GM12872 (cell line): ENCODE results near the gene VPS26B.

Experiments
- CTCF ChIP-seq: IDR thresholded peaks from 3 replicates; pipeline ENCODE4 v1.5.1; 2011; ENCODE audit warnings: low read depth, mild to moderate bottlenecking, low read length, moderate library complexity; ENCODE audit not compliant: insufficient read depth

VPS26B gene

GRCh38 chr11:134224710-134225664 is 516 bp downstream of the VPS26B start:
- TF ChIP-seq CTCF: no peak

GRCh38 chr11:134226806-134227325 is 2.4 kb downstream of the VPS26B start:
- no peak for TF ChIP-seq CTCF

- TF ChIP-seq CTCF: no peak
These were observed 4.2 kb downstream of the VPS26B start for GRCh38 chr11:134228625-134229024.

- no peak for TF ChIP-seq CTCF
These were observed 4.8 kb downstream of the VPS26B start for GRCh38 chr11:134229126-134229790.

GRCh38 chr11:134230339-134230738 is 5.9 kb downstream of the VPS26B start:
- TF ChIP-seq CTCF: no peak

GRCh38 chr11:134231958-134232659 is 7.6 kb downstream of the VPS26B start:
- TF ChIP-seq CTCF: no peak

GRCh38 chr11:134233729-134234179 is 9.3 kb downstream of the VPS26B start:
- TF ChIP-seq CTCF: no peak
